ENCODE results near the gene NXPE1. TPM values are rescaled to one million over a fixed set of nuclear protein-coding genes. Genes with fewer than 3 reads are reported as not detected.
"Not testable (repeated sequence)": the region's sequence is repeated elsewhere in the genome, so short reads cannot be mapped to it uniquely, and the experiment has no call there.

The NXPE1 gene
- not detected in 2 replicates for total RNA-seq (2014; rRNA removed; shearing (Covaris generic))

GRCh38 chr11:114559425-114560310 lies at the start of gene NXPE1:
NXPE1 (minus strand) TSS chr11:114559881; CDS start chr11:114551201, 8,680 bp downstream.
- Histone ChIP-seq H3K4me3 (no peak within 1 kb of the TSS), H3K4me1 (replicated peaks) (peaks cover 4% of the 10 kb centered on the region; the same call in 1 of the 2 replicates), H3K36me3 (no peaks in the 10 kb centered on the region), H3K27ac (no peak within 1 kb of the TSS), H3K9me3 (replicated peaks) (no peaks in the 10 kb centered on the region), H3K27me3 (replicated peaks) (no peaks in the 10 kb centered on the region)
- DNase-seq (ENCODE audit: low read depth in 1 of 2, low spot score in 2 of 2): no peak

GRCh38 chr11:114609429-114609828 lies 49.7 kb upstream of the NXPE1 start:
- no peaks in the 10 kb centered on the region for H3K9me3 ChIP-seq (replicated peaks)
- no peak for DNase-seq (ENCODE audit: low read depth in 1 of 2, low spot score in 2 of 2)

GRCh38 chr11:114608605-114609004 lies 48.9 kb upstream of the NXPE1 start:
- not testable (repeated sequence) for DNase-seq (ENCODE audit: low read depth in 1 of 2, low spot score in 2 of 2)

More at GRCh38 chr11:114609429-114609828, 49.7 kb upstream of the NXPE1 start:
- Histone ChIP-seq H3K36me3 (no peaks in the 10 kb centered on the region), H3K4me1 (replicated peaks) (no peaks in the 10 kb centered on the region), H3K27ac (no peak overlapping the region), H3K4me3 (no peak overlapping the region), H3K27me3 (replicated peaks) (no peaks in the 10 kb centered on the region)

GRCh38 chr11:114607753-114608459 lies 48.2 kb upstream of the NXPE1 start:
- no peaks in the 10 kb centered on the region for H3K9me3 ChIP-seq (replicated peaks)
- no peak overlapping the region for H3K4me3 ChIP-seq
- no peak for DNase-seq (ENCODE audit: low read depth in 1 of 2, low spot score in 2 of 2)
- no peaks in the 10 kb centered on the region for H3K4me1 ChIP-seq (replicated peaks)
- H3K27ac ChIP-seq: no peak overlapping the region
- no peaks in the 10 kb centered on the region for H3K36me3 ChIP-seq
- H3K27me3 ChIP-seq (replicated peaks): no peaks in the 10 kb centered on the region

More at GRCh38 chr11:114608605-114609004, 48.9 kb upstream of the NXPE1 start:
- not testable (repeated sequence) for H3K27me3 ChIP-seq (replicated peaks); H3K4me1 ChIP-seq (replicated peaks); H3K9me3 ChIP-seq (replicated peaks); H3K27ac ChIP-seq; H3K4me3 ChIP-seq; H3K36me3 ChIP-seq

- not testable (repeated sequence) for H3K27ac ChIP-seq; H3K4me3 ChIP-seq; H3K27me3 ChIP-seq (replicated peaks); DNase-seq (ENCODE audit: low read depth in 1 of 2, low spot score in 2 of 2); H3K4me1 ChIP-seq (replicated peaks); H3K9me3 ChIP-seq (replicated peaks); H3K36me3 ChIP-seq
Measured at GRCh38 chr11:114606802-114607075, 47.1 kb upstream of the NXPE1 start.

DNA sequence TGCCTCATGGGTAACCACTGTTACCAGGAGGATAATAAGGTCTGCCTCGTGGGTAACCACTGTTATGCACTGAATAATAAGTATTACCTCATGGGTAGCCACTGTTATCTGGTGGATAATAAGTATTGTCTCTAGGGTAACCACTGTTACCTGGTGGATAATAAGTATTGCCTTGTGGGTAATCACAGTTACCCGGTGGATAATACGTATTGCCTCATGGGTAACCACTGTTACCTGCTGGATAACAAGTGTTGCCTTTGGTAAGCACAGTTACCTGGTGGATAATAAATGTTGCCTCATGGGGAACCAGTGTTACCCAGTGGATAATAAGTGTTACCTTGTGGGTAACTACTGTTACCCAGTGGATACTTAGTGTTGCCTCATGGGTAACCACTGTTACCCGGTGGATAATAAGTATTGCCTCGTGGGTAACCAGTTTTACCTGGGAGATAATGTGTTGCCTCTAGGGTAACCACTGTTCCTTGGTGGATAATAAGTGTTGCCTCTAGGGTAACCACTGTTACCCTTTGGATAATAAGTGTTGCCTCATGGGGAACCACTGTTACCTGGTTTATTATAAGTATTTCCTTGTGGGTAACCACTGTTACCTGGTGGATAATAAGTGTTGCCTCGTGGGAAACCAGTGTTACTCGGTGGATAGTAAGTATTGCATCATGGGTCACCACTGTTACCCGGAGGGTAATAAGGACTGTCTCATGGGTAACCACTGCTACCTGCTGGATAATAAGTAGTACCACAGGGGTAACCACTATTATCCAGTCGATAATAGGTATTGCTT lies 46.5 kb upstream of the NXPE1 start:
- Histone ChIP-seq H3K27ac (no peak overlapping the region), H3K27me3 (replicated peaks) (no peaks in the 10 kb centered on the region), H3K4me3 (no peak overlapping the region), H3K36me3 (no peaks in the 10 kb centered on the region), H3K9me3 (replicated peaks) (no peaks in the 10 kb centered on the region), H3K4me1 (replicated peaks) (no peaks in the 10 kb centered on the region)
- no peak for DNase-seq (ENCODE audit: low read depth in 1 of 2, low spot score in 2 of 2)

GRCh38 chr11:114605370-114605769 lies 45.7 kb upstream of the NXPE1 start:
- no peaks in the 10 kb centered on the region for H3K9me3 ChIP-seq (replicated peaks)
- no peaks in the 10 kb centered on the region for H3K4me1 ChIP-seq (replicated peaks)
- H3K27ac ChIP-seq: no peak overlapping the region
- no peaks in the 10 kb centered on the region for H3K36me3 ChIP-seq
- no peak for DNase-seq (ENCODE audit: low read depth in 1 of 2, low spot score in 2 of 2)
- H3K27me3 ChIP-seq (replicated peaks): no peaks in the 10 kb centered on the region
- no peak overlapping the region for H3K4me3 ChIP-seq

DNA sequence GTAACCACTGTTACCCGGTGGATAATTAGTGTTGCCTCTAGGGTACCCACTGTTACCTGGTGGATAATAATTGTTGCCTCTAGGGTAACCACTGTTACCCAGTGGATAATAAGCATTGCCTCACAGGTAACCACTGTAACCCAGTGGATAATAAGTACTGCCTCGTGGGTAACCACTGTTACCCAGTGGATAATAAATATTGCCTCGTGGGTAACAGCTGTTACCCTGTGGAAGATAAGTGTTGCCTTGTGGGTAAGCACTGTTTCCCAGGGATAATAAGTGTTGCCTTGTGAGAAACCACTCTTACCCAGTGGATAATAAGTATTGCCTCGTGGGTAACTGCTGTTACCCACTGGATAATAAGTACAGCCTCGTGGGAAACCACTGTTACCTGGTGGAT lies 45.2 kb upstream of the NXPE1 start:
- Histone ChIP-seq H3K27ac (no peak overlapping the region), H3K4me3 (no peak overlapping the region), H3K9me3 (replicated peaks) (no peaks in the 10 kb centered on the region), H3K4me1 (replicated peaks) (no peaks in the 10 kb centered on the region), H3K36me3 (no peaks in the 10 kb centered on the region), H3K27me3 (replicated peaks) (no peaks in the 10 kb centered on the region)
- no peak for DNase-seq (ENCODE audit: low read depth in 1 of 2, low spot score in 2 of 2)

DNA sequence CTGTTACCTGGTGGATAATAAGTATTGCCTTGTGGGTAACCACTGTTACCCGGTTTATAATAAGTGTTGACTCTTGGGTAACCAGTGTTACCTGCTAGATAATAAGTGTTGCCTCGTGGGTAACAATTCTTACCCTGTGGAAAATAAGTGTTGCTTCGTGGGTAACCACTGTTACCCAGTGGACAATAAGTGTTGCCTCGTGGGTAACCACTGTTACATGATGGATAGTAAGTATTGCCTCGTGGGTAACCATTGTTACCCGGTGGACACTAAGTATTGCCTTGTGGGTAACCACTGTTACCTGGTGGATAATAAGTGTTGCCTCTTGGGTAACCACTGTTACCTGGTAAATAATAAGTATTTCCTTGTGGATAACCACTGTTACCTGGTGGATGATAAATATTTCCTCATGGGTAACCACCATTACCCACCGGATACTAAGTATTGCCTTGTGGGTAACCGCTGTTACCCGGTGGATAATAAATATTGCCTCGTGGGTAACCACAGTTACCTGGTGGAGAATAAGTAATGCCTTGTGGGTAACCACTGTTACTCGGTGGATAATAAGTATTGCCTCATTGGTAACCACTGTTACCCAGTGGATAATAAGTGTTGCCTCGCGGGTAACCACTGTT lies 44.6 kb upstream of the NXPE1 start:
- Histone ChIP-seq H3K9me3 (replicated peaks) (no peaks in the 10 kb centered on the region), H3K4me3 (no peak overlapping the region), H3K36me3 (no peaks in the 10 kb centered on the region), H3K4me1 (replicated peaks) (no peaks in the 10 kb centered on the region), H3K27ac (no peak overlapping the region), H3K27me3 (replicated peaks) (no peaks in the 10 kb centered on the region)
- DNase-seq (ENCODE audit: low read depth in 1 of 2, low spot score in 2 of 2): no peak

DNA sequence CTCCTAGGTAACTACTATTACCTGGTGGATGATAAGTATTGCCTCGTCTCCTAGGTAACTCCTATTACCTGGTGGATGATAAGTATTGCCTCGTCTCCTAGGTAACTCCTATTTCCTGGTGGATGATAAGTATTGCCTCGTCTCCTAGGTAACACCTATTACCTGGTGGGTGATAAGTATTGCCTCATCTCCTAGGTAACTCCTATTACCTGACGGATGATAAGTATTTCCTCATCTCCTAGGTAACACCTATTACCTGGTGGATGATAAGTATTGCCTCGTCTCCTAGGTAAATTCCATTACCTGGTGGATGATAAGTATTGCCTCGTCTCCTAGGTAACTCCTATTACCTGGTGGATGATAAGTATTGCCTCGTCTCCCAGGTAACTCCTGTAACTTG lies 43.5 kb upstream of the NXPE1 start:
- H3K27me3 ChIP-seq (replicated peaks); H3K27ac ChIP-seq; H3K9me3 ChIP-seq (replicated peaks); DNase-seq (ENCODE audit: low read depth in 1 of 2, low spot score in 2 of 2); H3K4me3 ChIP-seq; H3K4me1 ChIP-seq (replicated peaks); H3K36me3 ChIP-seq: not testable (repeated sequence)

DNA sequence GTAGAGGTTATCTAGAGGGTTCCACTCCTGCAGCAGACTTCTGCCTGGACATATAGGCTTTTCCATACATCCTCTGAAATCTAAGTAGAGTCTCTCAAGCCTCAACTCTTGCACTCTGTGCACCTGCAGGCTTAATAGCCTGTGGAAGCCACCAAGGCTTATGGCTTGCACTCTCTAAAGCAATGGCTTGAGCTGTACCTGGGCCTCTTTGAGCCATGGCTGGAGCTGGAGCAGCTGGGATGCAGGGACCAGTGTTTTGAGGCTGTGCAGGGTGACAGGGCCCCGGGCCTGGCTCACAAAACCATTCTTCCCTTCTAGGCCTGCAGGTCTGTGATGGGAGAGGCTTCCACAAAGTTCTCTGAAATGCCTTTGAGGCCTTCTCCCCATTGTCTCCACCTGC lies 38.8 kb upstream of the NXPE1 start:
- Histone ChIP-seq H3K4me3 (no peak overlapping the region), H3K27ac (no peak overlapping the region), H3K9me3 (replicated peaks) (no peaks in the 10 kb centered on the region), H3K36me3 (no peaks in the 10 kb centered on the region), H3K4me1 (replicated peaks) (no peaks in the 10 kb centered on the region), H3K27me3 (replicated peaks) (no peaks in the 10 kb centered on the region)
- DNase-seq (ENCODE audit: low read depth in 1 of 2, low spot score in 2 of 2): no peak

GRCh38 chr11:114596175-114596919 lies 36.7 kb upstream of the NXPE1 start:
- no peaks in the 10 kb centered on the region for H3K9me3 ChIP-seq (replicated peaks)
- no peaks in the 10 kb centered on the region for H3K27me3 ChIP-seq (replicated peaks)
- no peaks in the 10 kb centered on the region for H3K4me1 ChIP-seq (replicated peaks)
- no peak overlapping the region for H3K27ac ChIP-seq
- H3K36me3 ChIP-seq: no peaks in the 10 kb centered on the region
- H3K4me3 ChIP-seq: no peak overlapping the region
- DNase-seq (ENCODE audit: low read depth in 1 of 2, low spot score in 2 of 2): no peak

- Histone ChIP-seq H3K4me3 (no peak within 1 kb of the TSS), H3K36me3 (no peaks in the 10 kb centered on the region), H3K4me1 (replicated peaks) (no peaks in the 10 kb centered on the region), H3K9me3 (replicated peaks) (no peaks in the 10 kb centered on the region), H3K27ac (no peak within 1 kb of the TSS), H3K27me3 (replicated peaks) (no peaks in the 10 kb centered on the region)
- DNase-seq (ENCODE audit: low read depth in 1 of 2, low spot score in 2 of 2): no peak
Measured at GRCh38 chr11:114595571-114595970, 35.9 kb upstream of the NXPE1 start, which contains the start of gene NXPE4. NXPE4 (minus strand) TSS chr11:114595786; CDS start chr11:114594759, 1,027 bp downstream.

Measured in SJSA1 (cell line).